NCI-H82 (cell line): ENCODE measurements around the gene CRACR2A.
A peak's percentile ranks its signal among the peaks of the same experiment; 100 is the strongest.

Experiments
- DNase-seq: peaks from one replicate; lab custom pipeline; 2025; lab: John Stamatoyannopoulos, UW

CRACR2A gene

GRCh38 chr12:3681595-3682061 lies 71.3 kb downstream of the CRACR2A start:
- no peak for DNase-seq

- peak; percentile 55 for DNase-seq
These were observed 71.9 kb downstream of the CRACR2A start for GRCh38 chr12:3680919-3681594.

- no peak for DNase-seq
These were observed 73.1 kb downstream of the CRACR2A start for GRCh38 chr12:3679831-3680230.

GRCh38 chr12:3677609-3678008 lies 75.3 kb downstream of the CRACR2A start:
- DNase-seq = no peak

- no peak for DNase-seq
These were observed 78.8 kb downstream of the CRACR2A start for GRCh38 chr12:3673981-3674708.

- DNase-seq = no peak
These were observed 80.8 kb downstream of the CRACR2A start for GRCh38 chr12:3672113-3672509.

GRCh38 chr12:3671330-3672112 lies 81.4 kb downstream of the CRACR2A start:
- no peak for DNase-seq

GRCh38 chr12:3670083-3670620 lies 82.8 kb downstream of the CRACR2A start:
- DNase-seq = no peak

- DNase-seq = no peak
These were observed 83.3 kb downstream of the CRACR2A start for GRCh38 chr12:3669594-3669993.

- no peak for DNase-seq
These were observed 84.3 kb downstream of the CRACR2A start for GRCh38 chr12:3668479-3669165.

- DNase-seq = peak; percentile 69
These were observed 85.4 kb downstream of the CRACR2A start for GRCh38 chr12:3667485-3667884.

- DNase-seq = no peak
These were observed 86.5 kb downstream of the CRACR2A start for GRCh38 chr12:3666441-3666840.

GRCh38 chr12:3662521-3662921 lies 90.4 kb downstream of the CRACR2A start:
- peak; percentile 32 for DNase-seq

GRCh38 chr12:3661028-3661427 lies 91.9 kb downstream of the CRACR2A start:
- no peak for DNase-seq

GRCh38 chr12:3658327-3659163 lies 94.4 kb downstream of the CRACR2A start:
- DNase-seq = peak; percentile 57

GRCh38 chr12:3656946-3657622 lies 95.8 kb downstream of the CRACR2A start:
- DNase-seq = no peak

- peak; percentile 68 for DNase-seq
These were observed 97.5 kb downstream of the CRACR2A start for GRCh38 chr12:3655328-3655900.

GRCh38 chr12:3651585-3652424 lies 101.1 kb downstream of the CRACR2A start:
- peak; percentile 50 for DNase-seq

GRCh38 chr12:3647504-3647903 lies 105.4 kb downstream of the CRACR2A start:
- DNase-seq = no peak
